GM23248 (cell line): ENCODE data around the gene PRR5. TPM values are rescaled to one million over a fixed set of nuclear protein-coding genes. Genes with fewer than 3 reads are reported as not detected.
"Not testable (repeated sequence)": the region's sequence is repeated elsewhere in the genome, so short reads cannot be mapped to it uniquely, and the experiment has no call there.

ENCODE experiments used
- DNase-seq: peaks from one replicate; pipeline ENCODE4 v3.0.0-alpha.2; 2015
- H2AFZ ChIP-seq: fragments of 200-600 bp; sonication (generic); 2 replicates; pipeline ENCODE4 v1.6.1; 2016; ENCODE audit warnings: antibody characterized with exemption
- H3F3A ChIP-seq: fragments of 200-600 bp; sonication (generic); 2 replicates; pipeline ENCODE4 v1.6.1; 2016; ENCODE audit warnings: mild to moderate bottlenecking, antibody characterized with exemption, mixed run types; ENCODE audit not compliant: insufficient read depth
- H3K27ac ChIP-seq: fragments of 200-600 bp; sonication (generic); 2 replicates; pipeline ENCODE4 v1.5.1; 2016; ENCODE audit warnings: mild to moderate bottlenecking
- H3K27me3 ChIP-seq: fragments of 200-600 bp; sonication (generic); replicated peaks from 2 replicates; pipeline ENCODE4 v1.6.1; 2016; ENCODE audit warnings: mild to moderate bottlenecking; ENCODE audit not compliant: insufficient read depth
- H3K36me3 ChIP-seq: fragments of 200-600 bp; sonication (generic); 2 replicates; pipeline ENCODE4 v1.6.1; 2016; ENCODE audit warnings: low read depth, mild to moderate bottlenecking
- H3K4me1 ChIP-seq: fragments of 200-600 bp; sonication (generic); 2 replicates; pipeline ENCODE4 v1.6.1; 2016; ENCODE audit warnings: mild to moderate bottlenecking; ENCODE audit not compliant: insufficient read depth
- H3K4me2 ChIP-seq: fragments of 200-600 bp; sonication (generic); one replicate; pipeline ENCODE4 v1.6.1; 2016; ENCODE audit warnings: mild to moderate bottlenecking; ENCODE audit not compliant: unreplicated experiment
- H3K4me3 ChIP-seq: fragments of 200-600 bp; sonication (generic); 2 replicates; pipeline ENCODE4 v1.5.1; 2016; ENCODE audit warnings: mild to moderate bottlenecking
- H3K79me2 ChIP-seq: fragments of 200-600 bp; sonication (generic); 2 replicates; pipeline ENCODE4 v1.6.1; 2016; ENCODE audit warnings: mild to moderate bottlenecking; ENCODE audit not compliant: insufficient read depth
- H3K9ac ChIP-seq: fragments of 200-600 bp; sonication (generic); 2 replicates; pipeline ENCODE4 v1.6.1; 2016; ENCODE audit warnings: mild to moderate bottlenecking
- H3K9me2 ChIP-seq: fragments of 200-600 bp; sonication (generic); 2 replicates; pipeline ENCODE4 v1.6.1; 2016; ENCODE audit warnings: mixed run types, mild to moderate bottlenecking, moderate library complexity; ENCODE audit not compliant: insufficient read depth
- H3K9me3 ChIP-seq: fragments of 200-600 bp; sonication (generic); one replicate; pipeline ENCODE4 v1.6.1; 2017; ENCODE audit warnings: low read depth
- H4K20me1 ChIP-seq: fragments of 200-600 bp; sonication (generic); 2 replicates; pipeline ENCODE4 v1.6.0; 2016; ENCODE audit not compliant: insufficient read depth
- EZH2 ChIP-seq: fragments of 200-600 bp; sonication (generic); IDR thresholded peaks from 2 replicates; pipeline ENCODE4 v1.6.1; 2018; ENCODE audit warnings: antibody characterized with exemption, mild to moderate bottlenecking; ENCODE audit not compliant: insufficient read depth, poor library complexity, severe bottlenecking
- EZH2phosphoT487 ChIP-seq: fragments of 200-600 bp; sonication (generic); IDR thresholded peaks from 2 replicates; pipeline ENCODE4 v1.6.1; 2018; ENCODE audit warnings: antibody characterized with exemption, moderate library complexity, mild to moderate bottlenecking, low read depth; ENCODE audit not compliant: insufficient read depth
- WGBS, 2 experiments: methylation state at CpG; one replicate each; pipeline ENCODE4 v1.1.6; 2015 to 2017; ENCODE audit warnings: low lambda C conversion rate in 2 of 2, low coverage in 1 of 2; ENCODE audit errors: missing lambda C conversion rate in 2 of 2; 5-methylcytosine and 5-hydroxymethylcytosine counted together
- in situ Hi-C: fragments of 300-500 bp; cut with MboI; formaldehyde crosslinking; loops from 2 replicates; pipeline ENCODE4 v1.15.0; 2020
- polyA plus RNA-seq: library from polyadenylated mRNA; unstranded; fragments of >200 nt; fragmentation: Nextera tagmentation; extraction: Ambion mirVana; gene quantifications from 2 replicates; pipeline ENCODE4 v1.2.1, GENCODE V29; 2016
- total RNA-seq: library from RNA; depleted of rRNA; stranded (reverse); fragments of >200 nt; shearing (Covaris generic); gene quantifications from 2 replicates; pipeline ENCODE4 v1.2.3, GENCODE V29; 2014

PRR5 gene
- total and polyA plus RNA-seq, 2 experiments from 2014 or later: 18.9 to 20.0 TPM

- no peaks in the 10 kb centered on the region for H3F3A ChIP-seq
- no peaks in the 10 kb centered on the region; the same call in 1 of the 2 replicates for H3K27me3 ChIP-seq
- H3K9me2 ChIP-seq: no peaks in the 10 kb centered on the region
- no peak for TF ChIP-seq EZH2phosphoT487
- TF ChIP-seq EZH2: no peak
- H3K9ac ChIP-seq: no peak overlapping the region
- in situ Hi-C loops: no loop called here
- no peaks in the 10 kb centered on the region for H3K36me3 ChIP-seq
- no peaks in the 10 kb centered on the region for H3K79me2 ChIP-seq
- no peaks in the 10 kb centered on the region for H3K4me1 ChIP-seq
- no peaks in the 10 kb centered on the region for H4K20me1 ChIP-seq
- DNase-seq: peak; percentile 33
- WGBS, 2 experiments: 41 to 51% methylated on average over 25 to 51 of the region's 52 CpGs
- H3K9me3 ChIP-seq: no peaks in the 10 kb centered on the region
- no peak overlapping the region for H2AFZ ChIP-seq
- no peak overlapping the region for H3K4me2 ChIP-seq
- no peak overlapping the region for H3K27ac ChIP-seq
- H3K4me3 ChIP-seq: no peak overlapping the region
These were observed 34.8 kb downstream of the PRR5 start for GRCh38 chr22:44736581-44737405.

- no peaks in the 10 kb centered on the region for H3K9me2 ChIP-seq
- no peak for TF ChIP-seq EZH2phosphoT487
- no peak for TF ChIP-seq EZH2
- in situ Hi-C loops: no loop called here
These were observed 35.7 kb downstream of the PRR5 start for GRCh38 chr22:44737406-44738346.

GRCh38 chr22:44738347-44738715 lies 36.3 kb downstream of the PRR5 start:
- no peaks in the 10 kb centered on the region for H3K9me2 ChIP-seq
- H3K4me1 ChIP-seq: no peaks in the 10 kb centered on the region
- WGBS, 2 experiments: 7 to 15% methylated on average over 14 of the region's 14 CpGs
- no peaks in the 10 kb centered on the region for H3K36me3 ChIP-seq
- H3K4me2 ChIP-seq: no peak overlapping the region
- H3F3A ChIP-seq: no peaks in the 10 kb centered on the region
- TF ChIP-seq EZH2phosphoT487 (no peak), EZH2 (no peak)
- no peaks in the 10 kb centered on the region for H3K79me2 ChIP-seq
- H4K20me1 ChIP-seq: no peaks in the 10 kb centered on the region
- peaks cover 3% of the 10 kb centered on the region for H3K27me3 ChIP-seq
- in situ Hi-C loops: no loop called here
- peak; percentile 56 for DNase-seq
- no peak overlapping the region for H3K9ac ChIP-seq
- no peak overlapping the region for H3K27ac ChIP-seq
- no peaks in the 10 kb centered on the region for H3K9me3 ChIP-seq
- H3K4me3 ChIP-seq: no peak overlapping the region
- no peak overlapping the region for H2AFZ ChIP-seq

More at GRCh38 chr22:44737406-44738346, 35.7 kb downstream of the PRR5 start:
- Histone ChIP-seq H2AFZ (no peak overlapping the region), H4K20me1 (no peaks in the 10 kb centered on the region), H3K27ac (no peak overlapping the region), H3K36me3 (no peaks in the 10 kb centered on the region), H3F3A (no peaks in the 10 kb centered on the region), H3K9me3 (no peaks in the 10 kb centered on the region), H3K4me3 (no peak overlapping the region), H3K79me2 (no peaks in the 10 kb centered on the region), H3K4me2 (no peak overlapping the region), H3K4me1 (no peaks in the 10 kb centered on the region), H3K9ac (no peak overlapping the region), H3K27me3 (no peaks in the 10 kb centered on the region; the same call in 1 of the 2 replicates)
- 47 to 51% methylated on average over 27 to 32 of the region's 32 CpGs for whole genome bisulfite sequencing, 2 experiments
- no peak for DNase-seq

DNA sequence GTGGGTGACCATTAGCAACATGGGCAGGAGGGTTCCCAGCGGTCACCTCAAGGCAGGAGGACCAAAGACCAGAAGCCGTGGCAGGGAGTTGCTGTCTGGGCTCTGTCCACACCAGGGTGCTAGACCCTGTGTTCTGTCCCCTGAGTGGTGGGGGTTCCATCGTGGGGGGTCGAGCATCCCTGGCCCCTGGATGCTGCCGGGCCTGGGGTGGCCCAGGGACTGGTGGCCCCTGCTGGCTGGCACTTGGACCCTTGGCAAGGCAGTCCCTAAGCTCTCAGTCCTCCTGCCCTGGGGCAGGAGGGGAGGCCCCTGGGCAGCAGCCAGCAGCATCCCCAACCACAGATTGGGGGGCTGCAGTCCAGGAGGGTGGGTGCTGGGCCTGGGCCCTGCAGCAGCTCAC lies 37.0 kb downstream of the PRR5 start:
- H3K27me3 ChIP-seq: peaks cover 7% of the 10 kb centered on the region
- no peaks in the 10 kb centered on the region for H3F3A ChIP-seq
- H3K9me3 ChIP-seq: no peaks in the 10 kb centered on the region
- no peak overlapping the region for H2AFZ ChIP-seq
- H3K4me2 ChIP-seq: no peak overlapping the region
- DNase-seq: no peak
- H3K27ac ChIP-seq: no peak overlapping the region
- H3K79me2 ChIP-seq: no peaks in the 10 kb centered on the region
- no peaks in the 10 kb centered on the region for H3K36me3 ChIP-seq
- no peaks in the 10 kb centered on the region for H4K20me1 ChIP-seq
- in situ Hi-C loops: no loop called here
- no peaks in the 10 kb centered on the region for H3K4me1 ChIP-seq
- no peaks in the 10 kb centered on the region for H3K9me2 ChIP-seq
- no peak for TF ChIP-seq EZH2phosphoT487
- no peak for TF ChIP-seq EZH2
- H3K9ac ChIP-seq: no peak overlapping the region
- WGBS, 2 experiments: 86 to 91% methylated on average over 5 of the region's 5 CpGs
- no peak overlapping the region for H3K4me3 ChIP-seq

- WGBS, 2 experiments: 56 to 57% methylated on average over 9 to 10 of the region's 10 CpGs
- H3K9me2 ChIP-seq, H3K27me3 ChIP-seq, H3K79me2 ChIP-seq, H4K20me1 ChIP-seq, H3K27ac ChIP-seq, H3K36me3 ChIP-seq, H3K4me3 ChIP-seq, H3K9me3 ChIP-seq, H2AFZ ChIP-seq, H3K9ac ChIP-seq, H3K4me2 ChIP-seq, H3K4me1 ChIP-seq, H3F3A ChIP-seq, in situ Hi-C loops: not testable (repeated sequence)
- peak; percentile 63 for DNase-seq
These were observed 37.7 kb downstream of the PRR5 start for GRCh38 chr22:44739666-44740065.
